Esophagus squamous epithelium (tissue), 5 donors: ENCODE measurements around the gene SCGB2B2. TPM values are rescaled to one million over a fixed set of nuclear protein-coding genes. Genes with fewer than 3 reads are reported as not detected.
A peak's percentile ranks its signal among the peaks of the same experiment; 100 is the strongest.

ENCODE experiments used
- DNase-seq: peaks from one replicate; lab custom pipeline; 2025; lab: John Stamatoyannopoulos, UW
- H3K27ac ChIP-seq, 4 donors: fragments of 200-600 bp; sonication (generic); one replicate each; pipeline ENCODE4 v1.5.1; 2016 to 2019; ENCODE audit warnings: mild to moderate bottlenecking in 1 of 4
- H3K27me3 ChIP-seq, 4 donors: fragments of 200-600 bp; sonication (generic); 1 replicate in 3 of 4; 2 replicates in 1 of 4; pipeline versions ENCODE4 v1.5.1 to v1.6.0; 2017 to 2021; ENCODE audit warnings: antibody characterized with exemption in 1 of 4
- H3K36me3 ChIP-seq, 3 donors: fragments of 200-600 bp; sonication (generic); one replicate each; pipeline ENCODE4 v1.5.1; 2016 to 2019
- H3K4me1 ChIP-seq, 3 donors: fragments of 200-600 bp; sonication (generic); one replicate each; pipeline ENCODE4 v1.5.1; 2017 to 2019
- H3K4me3 ChIP-seq, 4 donors: fragments of 200-600 bp; sonication (generic); 1 replicate in 3 of 4; 2 replicates in 1 of 4; pipeline ENCODE4 v1.5.1; 2016 to 2019; ENCODE audit warnings: mild to moderate bottlenecking in 2 of 4, moderate library complexity in 1 of 4
- H3K9me3 ChIP-seq, 3 donors: fragments of 200-600 bp; sonication (generic); one replicate each; pipeline ENCODE4 v1.5.1; 2016 to 2019
- POLR2A ChIP-seq, 4 donors: fragments of 450-650 bp; IDR thresholded peaks; one replicate each; pipeline ENCODE4 v1.6.1; 2017; ENCODE audit warnings: antibody characterized with exemption in 4 of 4, mild to moderate bottlenecking in 4 of 4, moderate library complexity in 3 of 4
- WGBS, 2 donors: methylation state at CpG; one replicate each; pipeline ENCODE4 v1.1.5; 2018; 5-methylcytosine and 5-hydroxymethylcytosine counted together
- intact Hi-C: fragments of 100-400 bp; cut with DNase I; formaldehyde crosslinking; loops from one replicate; pipeline ENCODE4 v1.15.0; 2022
- total RNA-seq, 4 donors: library from RNA; depleted of rRNA; stranded (reverse); fragments of >200 nt; gene quantifications; one replicate each; pipeline ENCODE4 v1.1.0, GENCODE V29; 2016
- TF ChIP-seq, protein P1 (sequence below), 6 experiments: fragments of 450-650 bp in 4 of 6; fragments of 200-600 bp in 2 of 6; sonication (generic) in 2 of 6; IDR thresholded peaks; one replicate each; pipeline ENCODE4 v1.5.1; 2016 to 2019; ENCODE audit warnings: antibody characterized with exemption in 6 of 6, mild to moderate bottlenecking in 4 of 6, moderate library complexity in 4 of 6
- donor health status: DM: yes; HTN: yes; CAD: no.

The SCGB2B2 gene
- total RNA-seq, 4 donors from 2014 or later = 0.48 to 0.57 TPM; not detected in 2

DNA sequence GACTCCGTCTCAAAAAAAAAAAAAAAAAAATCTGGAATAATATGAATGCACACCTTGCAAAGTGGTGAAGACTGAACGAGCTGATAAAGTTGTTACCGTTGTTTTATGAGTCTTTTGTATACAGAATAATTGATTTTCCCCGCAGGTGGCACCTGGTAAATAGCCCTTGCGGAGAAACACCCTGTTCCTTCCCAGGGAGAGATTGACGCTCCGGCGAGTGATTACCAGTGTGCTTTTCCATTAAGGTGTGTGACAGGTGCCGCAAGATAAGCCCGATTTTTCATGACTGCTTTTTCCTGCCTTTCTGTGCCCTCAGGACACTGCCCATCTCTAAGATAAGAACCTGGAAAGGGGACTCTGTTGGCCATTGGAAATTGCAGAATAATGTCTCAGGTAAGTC is 1.5 kb upstream of the SCGB2B2 start:
- no peaks in the 10 kb centered on the region for H3K27me3 ChIP-seq
- intact Hi-C loops = no loop called here
- 53 to 56% methylated on average over 10 of the region's 10 CpGs for WGBS, 2 donors
- H3K36me3 ChIP-seq = peaks cover 0 to 50% (median 15%) of the 10 kb centered on the region in 3 donors
- no peak for DNase-seq
- H3K27ac ChIP-seq = peak overlapping the region in 2 of 4 donors; percentile 94 to 98
- H3K4me3 ChIP-seq = peak overlapping the region; percentile 61 to 90 (median 77)
- H3K9me3 ChIP-seq = peaks cover 0 to 42% (median 20%) of the 10 kb centered on the region in 3 donors
- H3K4me1 ChIP-seq = peaks cover 0 to 27% (median 12%) of the 10 kb centered on the region in 3 donors
- no peak for TF ChIP-seq POLR2A (IDR thresholded peaks at IDR 0.05)
- TF ChIP-seq, protein P1, sequence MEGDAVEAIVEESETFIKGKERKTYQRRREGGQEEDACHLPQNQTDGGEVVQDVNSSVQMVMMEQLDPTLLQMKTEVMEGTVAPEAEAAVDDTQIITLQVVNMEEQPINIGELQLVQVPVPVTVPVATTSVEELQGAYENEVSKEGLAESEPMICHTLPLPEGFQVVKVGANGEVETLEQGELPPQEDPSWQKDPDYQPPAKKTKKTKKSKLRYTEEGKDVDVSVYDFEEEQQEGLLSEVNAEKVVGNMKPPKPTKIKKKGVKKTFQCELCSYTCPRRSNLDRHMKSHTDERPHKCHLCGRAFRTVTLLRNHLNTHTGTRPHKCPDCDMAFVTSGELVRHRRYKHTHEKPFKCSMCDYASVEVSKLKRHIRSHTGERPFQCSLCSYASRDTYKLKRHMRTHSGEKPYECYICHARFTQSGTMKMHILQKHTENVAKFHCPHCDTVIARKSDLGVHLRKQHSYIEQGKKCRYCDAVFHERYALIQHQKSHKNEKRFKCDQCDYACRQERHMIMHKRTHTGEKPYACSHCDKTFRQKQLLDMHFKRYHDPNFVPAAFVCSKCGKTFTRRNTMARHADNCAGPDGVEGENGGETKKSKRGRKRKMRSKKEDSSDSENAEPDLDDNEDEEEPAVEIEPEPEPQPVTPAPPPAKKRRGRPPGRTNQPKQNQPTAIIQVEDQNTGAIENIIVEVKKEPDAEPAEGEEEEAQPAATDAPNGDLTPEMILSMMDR (IDR thresholded peaks at IDR 0.05) = no peak

DNA sequence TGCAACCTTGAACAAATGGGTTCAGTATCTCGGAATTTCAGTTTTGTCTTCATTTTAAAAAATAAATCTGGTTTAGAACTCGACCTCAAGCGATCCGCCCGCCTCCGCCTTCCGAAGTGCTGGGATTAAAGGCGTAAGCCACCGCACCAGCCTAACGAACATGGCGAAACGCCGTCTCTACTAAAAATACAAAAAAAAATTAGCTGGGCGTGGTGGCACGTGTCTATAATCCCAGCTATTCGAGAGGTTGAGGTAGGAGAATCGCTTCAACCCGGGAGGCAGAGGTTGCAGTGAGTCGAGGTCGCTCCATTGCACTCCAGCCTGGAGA is 1.1 kb upstream of the SCGB2B2 start:
- WGBS, 2 donors = 2 to 6% methylated on average over 20 of the region's 20 CpGs
- Histone ChIP-seq H3K27ac (peak overlapping the region; percentile 91 to 98 (median 96)), H3K9me3 (peaks cover 0 to 38% (median 16%) of the 10 kb centered on the region in 3 donors), H3K4me1 (peaks cover 0 to 27% (median 12%) of the 10 kb centered on the region in 3 donors), H3K36me3 (peaks cover 0 to 47% (median 11%) of the 10 kb centered on the region in 3 donors), H3K27me3 (no peaks in the 10 kb centered on the region), H3K4me3 (peak overlapping the region; percentile 61 to 90 (median 77))
- TF ChIP-seq POLR2A (IDR thresholded peaks at IDR 0.05) = no peak
- TF ChIP-seq, protein P1 (IDR thresholded peaks at IDR 0.05) = no peak
- intact Hi-C loops = no loop called here
- DNase-seq = no peak

DNA sequence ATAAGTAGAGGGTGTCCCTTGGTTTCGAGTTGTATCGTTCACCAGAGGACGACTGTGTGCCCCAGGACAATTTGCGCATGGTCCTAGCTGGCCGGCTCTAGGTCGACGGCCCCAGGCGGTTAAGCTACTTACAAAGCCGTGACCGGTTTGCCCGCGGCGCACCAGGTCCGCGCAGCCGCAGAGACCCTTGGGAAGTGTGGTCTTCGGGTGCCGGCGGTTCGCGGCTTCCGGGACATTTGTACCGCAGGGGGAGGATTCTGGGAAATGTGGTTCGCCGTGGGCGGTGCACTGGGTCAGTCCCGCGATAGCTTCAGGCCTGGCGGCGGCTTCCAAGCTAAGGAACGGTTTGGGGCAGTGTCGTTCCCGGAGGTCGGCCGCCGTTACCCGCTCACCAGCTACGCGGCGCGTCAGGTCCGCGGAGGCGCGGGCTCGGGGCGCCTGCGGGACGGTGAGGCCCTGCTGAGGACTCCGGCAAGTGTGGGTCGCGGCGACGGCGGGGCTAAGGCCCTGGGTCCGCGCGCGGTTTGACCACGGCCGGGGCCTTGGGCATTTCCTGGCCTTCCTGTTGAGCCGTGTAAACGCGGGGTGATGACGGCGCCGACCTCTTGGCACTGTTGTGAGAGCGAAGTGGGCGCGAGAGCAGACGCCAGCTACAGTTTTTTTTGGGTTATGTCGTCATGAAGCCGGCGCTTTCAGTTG is 576 bp upstream of the SCGB2B2 start, which contains the start of gene ZNF302:
Gene ZNF302 (plus strand): TSS at position 293 of the 699 bp plus-strand sequence. CDS start 1,127 bp downstream, outside the sequence.
- WGBS, 2 donors = 0% methylated on average over 3 to 7 of the region's 74 CpGs
- intact Hi-C loops = no loop called here

DNA sequence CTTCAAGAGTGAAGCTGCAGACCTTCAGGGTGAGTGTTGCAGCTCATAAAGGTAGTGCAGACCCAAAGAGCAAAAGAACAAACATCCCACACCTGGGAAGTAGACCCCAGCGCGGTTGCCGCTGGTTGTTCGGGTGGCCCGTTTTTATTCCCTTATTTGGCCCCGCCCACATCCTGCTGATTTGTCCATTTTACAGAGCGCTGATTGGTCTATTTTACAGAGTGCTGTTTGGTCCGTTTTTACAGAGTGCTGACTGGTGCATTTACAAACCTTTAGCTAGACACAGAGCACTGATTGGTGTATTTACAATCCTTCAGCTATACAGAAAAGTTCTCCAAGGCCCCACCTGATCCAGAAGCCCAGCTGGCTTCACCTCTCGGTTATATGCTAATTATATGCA is 1.0 kb downstream of the SCGB2B2 start:
- H3K4me1 ChIP-seq = peaks cover 0 to 27% (median 12%) of the 10 kb centered on the region in 3 donors
- no peak for DNase-seq
- TF ChIP-seq, protein P1 (IDR thresholded peaks at IDR 0.05) = no peak
- TF ChIP-seq POLR2A (IDR thresholded peaks at IDR 0.05) = no peak
- no peak overlapping the region for H3K4me3 ChIP-seq
- peaks cover 0 to 25% (median 7%) of the 10 kb centered on the region in 3 donors for H3K36me3 ChIP-seq
- no peak overlapping the region for H3K27ac ChIP-seq
- intact Hi-C loops = no loop called here
- H3K27me3 ChIP-seq = no peaks in the 10 kb centered on the region
- WGBS, 2 donors = 89 to 95% methylated on average over 9 of the region's 9 CpGs
- peaks cover 0 to 18% (median 1%) of the 10 kb centered on the region in 3 donors for H3K9me3 ChIP-seq

More for the DNA sequence above, 576 bp upstream of the SCGB2B2 start, which contains the start of gene ZNF302:
- Histone ChIP-seq H3K9me3 (peaks cover 0 to 33% (median 12%) of the 10 kb centered on the region in 3 donors), H3K4me1 (peaks cover 0 to 27% (median 12%) of the 10 kb centered on the region in 3 donors), H3K27me3 (no peaks in the 10 kb centered on the region), H3K27ac (peak within 1 kb of the TSS; percentile 91 to 98 (median 96)), H3K4me3 (peak within 1 kb of the TSS; percentile 61 to 90 (median 77)), H3K36me3 (peaks cover 0 to 41% (median 7%) of the 10 kb centered on the region in 3 donors)
- TF ChIP-seq POLR2A (IDR thresholded peaks at IDR 0.05) = peak in 2 of 4 donors; percentile 64 to 67
- TF ChIP-seq, protein P1 (IDR thresholded peaks at IDR 0.05) = peak in 2 of 6 experiments; percentile 7 to 10
- peak; percentile 84 for DNase-seq

DNA sequence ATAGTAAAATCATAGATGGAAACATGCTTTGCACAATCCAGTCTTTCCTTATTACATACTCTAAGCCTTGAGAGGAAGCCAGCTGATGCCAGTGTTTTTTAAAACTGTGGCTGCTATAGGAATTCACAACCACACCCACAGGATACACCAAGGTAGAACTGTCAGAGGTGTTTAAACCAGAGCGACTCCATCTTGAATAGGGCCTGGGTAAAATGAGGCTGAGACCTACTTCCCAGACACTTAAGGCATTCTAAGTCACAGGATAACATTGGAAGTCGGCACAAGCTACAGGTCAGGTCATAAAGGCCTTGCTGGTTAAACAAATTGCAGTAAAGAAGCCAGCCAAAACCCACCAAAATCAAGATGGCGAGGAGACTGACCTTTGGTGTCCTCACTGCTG is 1.7 kb downstream of the SCGB2B2 start:
- no peak for DNase-seq
- no peak overlapping the region for H3K27ac ChIP-seq
- H3K4me3 ChIP-seq = no peak overlapping the region
- no peak for TF ChIP-seq POLR2A (IDR thresholded peaks at IDR 0.05)
- TF ChIP-seq, protein P1 (IDR thresholded peaks at IDR 0.05) = no peak
- intact Hi-C loops = no loop called here
- H3K27me3 ChIP-seq = no peaks in the 10 kb centered on the region
- H3K9me3 ChIP-seq = peaks cover 0 to 11% (median 0%) of the 10 kb centered on the region in 3 donors
- 91 to 100% methylated on average over 2 to 3 of the region's 3 CpGs for WGBS, 2 donors
- peaks cover 0 to 19% (median 3%) of the 10 kb centered on the region in 3 donors for H3K36me3 ChIP-seq
- H3K4me1 ChIP-seq = peaks cover 0 to 27% (median 12%) of the 10 kb centered on the region in 3 donors
